ENCODE data around the gene VDAC2. TPM values are rescaled to one million over a fixed set of nuclear protein-coding genes. Genes with fewer than 3 reads are reported as not detected.

The VDAC2 gene, protein sequence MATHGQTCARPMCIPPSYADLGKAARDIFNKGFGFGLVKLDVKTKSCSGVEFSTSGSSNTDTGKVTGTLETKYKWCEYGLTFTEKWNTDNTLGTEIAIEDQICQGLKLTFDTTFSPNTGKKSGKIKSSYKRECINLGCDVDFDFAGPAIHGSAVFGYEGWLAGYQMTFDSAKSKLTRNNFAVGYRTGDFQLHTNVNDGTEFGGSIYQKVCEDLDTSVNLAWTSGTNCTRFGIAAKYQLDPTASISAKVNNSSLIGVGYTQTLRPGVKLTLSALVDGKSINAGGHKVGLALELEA
- polyA plus RNA-seq (291 and 298 TPM in 2 replicates), polyA minus RNA-seq (156 TPM in 2 replicates)

DNA sequence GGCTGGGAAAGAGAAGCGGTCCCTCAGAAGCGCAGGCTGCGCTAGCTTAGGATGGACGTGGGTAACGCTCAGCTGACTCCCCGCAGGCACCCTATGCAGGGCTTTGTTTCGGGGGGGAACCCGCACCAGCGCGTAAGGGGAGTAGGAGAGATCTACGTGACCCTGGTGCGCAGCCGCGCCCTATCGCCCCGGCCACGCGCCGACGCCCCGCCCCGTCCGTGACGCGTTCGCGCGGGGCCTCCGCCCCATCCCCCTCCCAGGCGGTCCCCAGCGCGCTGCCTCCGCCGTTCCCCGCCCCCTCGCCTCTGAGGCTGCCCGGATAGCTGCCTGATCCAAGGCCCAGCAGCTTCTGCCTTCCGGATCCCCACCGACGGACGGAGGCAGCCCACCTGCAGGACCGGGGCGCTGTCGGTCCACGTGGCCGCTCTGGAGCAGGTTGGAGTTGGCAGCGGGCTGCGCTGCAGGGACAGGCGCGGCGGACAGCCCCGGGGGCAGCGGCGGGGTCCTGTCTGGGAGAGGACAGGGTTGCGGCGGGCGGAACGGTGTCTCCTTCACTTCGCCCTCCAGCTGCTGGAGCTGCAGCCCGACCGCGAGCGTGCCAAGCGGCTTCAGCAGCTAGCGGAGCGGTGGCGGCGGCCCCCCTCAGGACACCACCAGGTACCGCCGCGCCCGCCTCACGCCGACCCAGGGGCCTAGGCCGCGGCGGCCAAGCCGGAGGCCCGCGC lies at the start of gene VDAC2:
TSS of gene VDAC2 (plus strand) at position 515 of the 725 bp plus-strand sequence. CDS start 363 bp downstream, outside the sequence.
- H3K9me2 ChIP-seq (ENCODE audit: insufficient read depth, low read length) = no peaks in the 10 kb centered on the region
- TF ChIP-seq POLR2AphosphoS5 (IDR thresholded peaks at IDR 0.05) = peak; percentile 82
- TF ChIP-seq EZH2 (IDR thresholded peaks at IDR 0.05; ENCODE audit: borderline replicate concordance, insufficient read depth, low read length, poor library complexity, severe bottlenecking) = no peak
- TF ChIP-seq MXI1 (conservative IDR thresholded peaks at IDR 0.05; ENCODE audit: poor library complexity, severe bottlenecking) = peak; percentile 84
- TF ChIP-seq TAF1 (IDR thresholded peaks at IDR 0.05; ENCODE audit: low read depth) = peak; percentile 54
- TF ChIP-seq RAD21 (conservative IDR thresholded peaks at IDR 0.05) = no peak
- TF ChIP-seq, protein P1, sequence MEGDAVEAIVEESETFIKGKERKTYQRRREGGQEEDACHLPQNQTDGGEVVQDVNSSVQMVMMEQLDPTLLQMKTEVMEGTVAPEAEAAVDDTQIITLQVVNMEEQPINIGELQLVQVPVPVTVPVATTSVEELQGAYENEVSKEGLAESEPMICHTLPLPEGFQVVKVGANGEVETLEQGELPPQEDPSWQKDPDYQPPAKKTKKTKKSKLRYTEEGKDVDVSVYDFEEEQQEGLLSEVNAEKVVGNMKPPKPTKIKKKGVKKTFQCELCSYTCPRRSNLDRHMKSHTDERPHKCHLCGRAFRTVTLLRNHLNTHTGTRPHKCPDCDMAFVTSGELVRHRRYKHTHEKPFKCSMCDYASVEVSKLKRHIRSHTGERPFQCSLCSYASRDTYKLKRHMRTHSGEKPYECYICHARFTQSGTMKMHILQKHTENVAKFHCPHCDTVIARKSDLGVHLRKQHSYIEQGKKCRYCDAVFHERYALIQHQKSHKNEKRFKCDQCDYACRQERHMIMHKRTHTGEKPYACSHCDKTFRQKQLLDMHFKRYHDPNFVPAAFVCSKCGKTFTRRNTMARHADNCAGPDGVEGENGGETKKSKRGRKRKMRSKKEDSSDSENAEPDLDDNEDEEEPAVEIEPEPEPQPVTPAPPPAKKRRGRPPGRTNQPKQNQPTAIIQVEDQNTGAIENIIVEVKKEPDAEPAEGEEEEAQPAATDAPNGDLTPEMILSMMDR (IDR thresholded peaks at IDR 0.05; ENCODE audit: poor library complexity, severe bottlenecking) = peak; percentile 8
- peak; percentile 63 for TF ChIP-seq SMC3 (conservative IDR thresholded peaks at IDR 0.05; ENCODE audit: poor library complexity)
- peak; percentile 81 for TF ChIP-seq EP300 (conservative IDR thresholded peaks at IDR 0.05; ENCODE audit: poor library complexity, severe bottlenecking)
- TF ChIP-seq, protein P2, sequence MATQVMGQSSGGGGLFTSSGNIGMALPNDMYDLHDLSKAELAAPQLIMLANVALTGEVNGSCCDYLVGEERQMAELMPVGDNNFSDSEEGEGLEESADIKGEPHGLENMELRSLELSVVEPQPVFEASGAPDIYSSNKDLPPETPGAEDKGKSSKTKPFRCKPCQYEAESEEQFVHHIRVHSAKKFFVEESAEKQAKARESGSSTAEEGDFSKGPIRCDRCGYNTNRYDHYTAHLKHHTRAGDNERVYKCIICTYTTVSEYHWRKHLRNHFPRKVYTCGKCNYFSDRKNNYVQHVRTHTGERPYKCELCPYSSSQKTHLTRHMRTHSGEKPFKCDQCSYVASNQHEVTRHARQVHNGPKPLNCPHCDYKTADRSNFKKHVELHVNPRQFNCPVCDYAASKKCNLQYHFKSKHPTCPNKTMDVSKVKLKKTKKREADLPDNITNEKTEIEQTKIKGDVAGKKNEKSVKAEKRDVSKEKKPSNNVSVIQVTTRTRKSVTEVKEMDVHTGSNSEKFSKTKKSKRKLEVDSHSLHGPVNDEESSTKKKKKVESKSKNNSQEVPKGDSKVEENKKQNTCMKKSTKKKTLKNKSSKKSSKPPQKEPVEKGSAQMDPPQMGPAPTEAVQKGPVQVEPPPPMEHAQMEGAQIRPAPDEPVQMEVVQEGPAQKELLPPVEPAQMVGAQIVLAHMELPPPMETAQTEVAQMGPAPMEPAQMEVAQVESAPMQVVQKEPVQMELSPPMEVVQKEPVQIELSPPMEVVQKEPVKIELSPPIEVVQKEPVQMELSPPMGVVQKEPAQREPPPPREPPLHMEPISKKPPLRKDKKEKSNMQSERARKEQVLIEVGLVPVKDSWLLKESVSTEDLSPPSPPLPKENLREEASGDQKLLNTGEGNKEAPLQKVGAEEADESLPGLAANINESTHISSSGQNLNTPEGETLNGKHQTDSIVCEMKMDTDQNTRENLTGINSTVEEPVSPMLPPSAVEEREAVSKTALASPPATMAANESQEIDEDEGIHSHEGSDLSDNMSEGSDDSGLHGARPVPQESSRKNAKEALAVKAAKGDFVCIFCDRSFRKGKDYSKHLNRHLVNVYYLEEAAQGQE (IDR thresholded peaks at IDR 0.05; ENCODE audit: borderline replicate concordance) = peak; percentile 61
- H4K20me1 ChIP-seq (ENCODE audit: insufficient read depth) = no peaks in the 10 kb centered on the region
- peak within 1 kb of the TSS; percentile 93 for H3K4me2 ChIP-seq (ENCODE audit: low read length)
- peaks cover 22% of the 10 kb centered on the region for H3K79me2 ChIP-seq (replicated peaks; ENCODE audit: insufficient read depth, low read length)
- no peaks in the 10 kb centered on the region for H3K36me3 ChIP-seq (ENCODE audit: insufficient read depth, low read length)
- H3K27me3 ChIP-seq (ENCODE audit: insufficient read depth, low read depth, low read length) = no peaks in the 10 kb centered on the region
- H3F3A ChIP-seq (ENCODE audit: insufficient read depth, low read length, poor library complexity, severe bottlenecking) = no peaks in the 10 kb centered on the region
- H3K9me3 ChIP-seq (ENCODE audit: low read length) = no peaks in the 10 kb centered on the region
- H3K9ac ChIP-seq (ENCODE audit: low read length) = peak within 1 kb of the TSS; percentile 97
- peak within 1 kb of the TSS; percentile 83 for H3K4me3 ChIP-seq (ENCODE audit: low read length)
- peak within 1 kb of the TSS; percentile 82 for H2AFZ ChIP-seq (ENCODE audit: low read depth, low read length)
- H3K27ac ChIP-seq (ENCODE audit: low read length) = peak within 1 kb of the TSS; percentile 97

Data from neural cell (in vitro differentiated cells).